H1 (cell line): ENCODE measurements around the gene GHRH. TPM values are rescaled to one million over a fixed set of nuclear protein-coding genes. Genes with fewer than 3 reads are reported as not detected.

Experiments used
- CTCF ChIA-PET: fragments of 300-600 bp; sonication (Branson Sonifier 250); formaldehyde crosslinking; loops from one replicate; lab custom pipeline; 2021; ENCODE audit not compliant: partially characterized antibody; lab: Charles Lee
- POLR2A ChIA-PET: fragments of 300-600 bp; sonication (Branson Sonifier 250); formaldehyde crosslinking; loops from one replicate; lab custom pipeline; 2021; ENCODE audit warnings: inconsistent platforms; ENCODE audit not compliant: partially characterized antibody; lab: Charles Lee
- DNase-seq, 2 experiments: peaks; one replicate each; pipeline versions ENCODE4 v3.0.0 to v3.0.0-alpha.2; 2010 to 2022; ENCODE audit warnings: low spot score in 2 of 2, low read depth in 1 of 2, mixed read lengths in 1 of 2
- FAIRE-seq: peaks from 2 replicates; lab custom pipeline; 2011; peaks lifted over from hg19 to GRCh38; lab: Jason Lieb, UNC
- H2AFZ ChIP-seq: 2 replicates; pipeline ENCODE4 v1.8.1; 2012; ENCODE audit warnings: low read length, inconsistent platforms
- H2AK5ac ChIP-seq: 2 replicates; pipeline ENCODE4 v1.6.1; 2013; ENCODE audit warnings: low read depth, low read length
- H2BK120ac ChIP-seq: replicated peaks from 2 replicates; pipeline ENCODE3; 2013; ENCODE audit warnings: low read depth, low read length, inconsistent platforms
- H2BK12ac ChIP-seq: 2 replicates; pipeline ENCODE4 v1.6.1; 2013; ENCODE audit warnings: low read depth, low read length
- H2BK15ac ChIP-seq: 2 replicates; pipeline ENCODE4 v1.6.1; 2013; ENCODE audit warnings: low read length
- H2BK20ac ChIP-seq: 2 replicates; pipeline ENCODE4 v1.6.1; 2013; ENCODE audit warnings: low read length
- H2BK5ac ChIP-seq: 2 replicates; pipeline ENCODE4 v1.6.1; 2013; ENCODE audit warnings: low read depth, low read length
- H3K14ac ChIP-seq: 2 replicates; pipeline ENCODE4 v1.6.1; 2013; ENCODE audit warnings: inconsistent platforms; ENCODE audit not compliant: insufficient read length
- H3K18ac ChIP-seq: 2 replicates; pipeline ENCODE4 v1.6.1; 2013; ENCODE audit warnings: low read length; ENCODE audit errors: extremely low read depth
- H3K23ac ChIP-seq: 2 replicates; pipeline ENCODE4 v1.6.1; 2013; ENCODE audit warnings: inconsistent platforms; ENCODE audit not compliant: insufficient read length
- H3K23me2 ChIP-seq: 2 replicates; pipeline ENCODE4 v1.6.1; 2013; ENCODE audit warnings: low read depth, low read length
- H3K27ac ChIP-seq: 2 replicates; pipeline ENCODE4 v1.6.1; 2011; ENCODE audit warnings: low read depth, low read length, inconsistent platforms
- H3K27me3 ChIP-seq, 4 experiments: replicated peaks in 1 of 4; 1 replicate in 1 of 4; 2 replicates in 3 of 4; pipeline versions ENCODE4 v1.6.1 to v1.8.1; 2011 to 2013; ENCODE audit warnings: low read length in 3 of 4, mild to moderate bottlenecking in 3 of 4, inconsistent platforms in 2 of 4, mixed read lengths in 2 of 4, moderate library complexity in 1 of 4; ENCODE audit not compliant: control insufficient read depth in 3 of 4, insufficient read depth in 3 of 4; ENCODE audit errors: extremely low read depth in 1 of 4
- H3K36me3 ChIP-seq, 4 experiments: 2 replicates each; pipeline versions ENCODE4 v1.6.1 to v1.8.1; 2011 to 2013; ENCODE audit warnings: mild to moderate bottlenecking in 4 of 4, low read length in 3 of 4, moderate library complexity in 2 of 4, control low read depth in 1 of 4, inconsistent platforms in 1 of 4; ENCODE audit not compliant: insufficient read depth in 4 of 4, control insufficient read depth in 2 of 4
- H3K4ac ChIP-seq: replicated peaks from 2 replicates; pipeline ENCODE3; 2013; ENCODE audit warnings: low read length, low read depth, mixed read lengths, inconsistent platforms; ENCODE audit not compliant: insufficient read length
- H3K4me1 ChIP-seq, 4 experiments: replicated peaks in 1 of 4; 1 replicate in 1 of 4; 2 replicates in 3 of 4; pipeline versions ENCODE4 v1.6.1 to v1.8.1; 2011 to 2013; ENCODE audit warnings: low read length in 3 of 4, inconsistent platforms in 2 of 4, mixed read lengths in 1 of 4; ENCODE audit not compliant: insufficient read depth in 4 of 4, control insufficient read depth in 3 of 4
- H3K4me2 ChIP-seq, 2 experiments: 2 replicates each; pipeline versions ENCODE4 v1.6.1 to v1.8.1; 2011 to 2013; ENCODE audit warnings: low read depth in 2 of 2, low read length in 2 of 2, control low read depth in 1 of 2, inconsistent platforms in 1 of 2, mild to moderate bottlenecking in 1 of 2; ENCODE audit not compliant: insufficient read depth in 1 of 2
- H3K4me3 ChIP-seq, 4 experiments: fragments of 200-600, 300-600 bp in 1 of 4; sonication (generic), shearing (Covaris generic), sonication (Bioruptor Twin) in 1 of 4; 2 replicates each; pipeline versions ENCODE4 v1.5.1 to v1.8.1; 2011 to 2016; ENCODE audit warnings: low read length in 4 of 4, low read depth in 3 of 4, control low read depth in 2 of 4, inconsistent platforms in 2 of 4, mild to moderate bottlenecking in 2 of 4, mixed read lengths in 1 of 4, moderate library complexity in 1 of 4; ENCODE audit not compliant: insufficient read depth in 2 of 4; ENCODE audit errors: extremely low read depth in 1 of 4
- H3K56ac ChIP-seq: replicated peaks from 2 replicates; pipeline ENCODE3; 2013; ENCODE audit warnings: low read depth, mild to moderate bottlenecking, mixed read lengths, low read length, inconsistent platforms; ENCODE audit not compliant: insufficient read length
- H3K79me1 ChIP-seq: 2 replicates; pipeline ENCODE4 v1.6.1; 2013; ENCODE audit warnings: low read depth, low read length, control low read depth
- H3K79me2 ChIP-seq, 2 experiments: 2 replicates each; pipeline versions ENCODE4 v1.6.1 to v1.8.1; 2012 to 2013; ENCODE audit warnings: low read length in 2 of 2, mild to moderate bottlenecking in 2 of 2, inconsistent platforms in 1 of 2; ENCODE audit not compliant: insufficient read depth in 2 of 2, control insufficient read depth in 1 of 2
- H3K9ac ChIP-seq, 4 experiments: replicated peaks in 1 of 4; 1 replicate in 1 of 4; 2 replicates in 3 of 4; pipeline versions ENCODE4 v1.6.1 to v1.8.1; 2011 to 2013; ENCODE audit warnings: low read depth in 3 of 4, low read length in 3 of 4, control low read depth in 2 of 4, mild to moderate bottlenecking in 2 of 4, moderate library complexity in 2 of 4, inconsistent platforms in 1 of 4; ENCODE audit errors: extremely low read depth in 1 of 4
- H3K9me3 ChIP-seq, 2 experiments: 2 replicates each; pipeline versions ENCODE4 v1.6.1 to v1.8.1; 2012 to 2013; ENCODE audit warnings: mild to moderate bottlenecking in 2 of 2, moderate library complexity in 2 of 2, control low read depth in 1 of 2, inconsistent platforms in 1 of 2, low read depth in 1 of 2, low read length in 1 of 2, mixed read lengths in 1 of 2; ENCODE audit not compliant: insufficient read depth in 2 of 2
- H4K20me1 ChIP-seq, 2 experiments: replicated peaks in 1 of 2; 2 replicates each; pipeline versions ENCODE3 to v1.8.1; 2011 to 2013; ENCODE audit warnings: inconsistent platforms in 2 of 2, low read length in 2 of 2, mild to moderate bottlenecking in 1 of 2; ENCODE audit not compliant: insufficient read depth in 2 of 2, control insufficient read depth in 1 of 2
- H4K5ac ChIP-seq: 2 replicates; pipeline ENCODE4 v1.6.1; 2013; ENCODE audit warnings: low read length, low read depth, mixed read lengths, inconsistent platforms; ENCODE audit not compliant: insufficient read length
- H4K8ac ChIP-seq: 2 replicates; pipeline ENCODE4 v1.8.0; 2013; ENCODE audit warnings: mild to moderate bottlenecking, moderate library complexity, low read length, inconsistent platforms; ENCODE audit not compliant: insufficient read depth; ENCODE audit errors: extremely low read depth
- H4K91ac ChIP-seq: replicated peaks from 2 replicates; pipeline ENCODE3; 2013; ENCODE audit warnings: low read length, mixed read lengths, inconsistent platforms; ENCODE audit not compliant: insufficient read length
- BCL11A ChIP-seq, 2 experiments: IDR thresholded peaks; one replicate each; pipeline ENCODE4 v1.6.1; 2011; ENCODE audit warnings: low read depth in 2 of 2, low read length in 2 of 2, mild to moderate bottlenecking in 2 of 2
- CHD2 ChIP-seq: IDR thresholded peaks from 2 replicates; pipeline ENCODE4 v1.6.1; 2012; ENCODE audit warnings: low read length, improper control_type of control experiment
- CTBP2 ChIP-seq: IDR thresholded peaks from 2 replicates; pipeline ENCODE4 v1.7.0; 2011; ENCODE audit warnings: borderline replicate concordance, mild to moderate bottlenecking, moderate library complexity, mixed read lengths, low read length; ENCODE audit not compliant: insufficient read depth, insufficient read length
- E2F6 ChIP-seq: IDR thresholded peaks from 2 replicates; pipeline ENCODE4 v1.6.1; 2012; ENCODE audit warnings: inconsistent platforms
- KDM1A ChIP-seq: fragments of 200-600, 300-600 bp; sonication (generic); IDR thresholded peaks from 2 replicates; pipeline ENCODE4 v1.7.1; 2016; ENCODE audit warnings: mild to moderate bottlenecking, low read length, borderline replicate concordance
- KDM5A ChIP-seq: fragments of 200-600 bp; IDR thresholded peaks from 2 replicates; pipeline ENCODE4 v1.7.1; 2012; ENCODE audit warnings: mild to moderate bottlenecking, low read length, inconsistent platforms, mixed read lengths
- NRF1 ChIP-seq: IDR thresholded peaks from 2 replicates; pipeline ENCODE4 v1.6.1; 2011; ENCODE audit warnings: mild to moderate bottlenecking, low read depth, low read length, improper control_type of control experiment
- RNF2 ChIP-seq: fragments of 200-900, 300-1000 bp; sonication (generic); IDR thresholded peaks from 2 replicates; pipeline ENCODE4 v1.7.1; 2016; ENCODE audit warnings: borderline replicate concordance, low read depth, mild to moderate bottlenecking, antibody characterized with exemption, low read length; ENCODE audit not compliant: poor library complexity, severe bottlenecking; ENCODE audit errors: missing control alignments
- RXRA ChIP-seq: IDR thresholded peaks from 2 replicates; pipeline ENCODE4 v1.6.1; 2011; ENCODE audit warnings: low read depth, mild to moderate bottlenecking, low read length, moderate library complexity; ENCODE audit not compliant: insufficient read depth
- SIRT6 ChIP-seq: IDR thresholded peaks from one replicate; pipeline ENCODE4 v1.7.1; 2012; ENCODE audit warnings: low read length, inconsistent platforms
- SRF ChIP-seq: IDR thresholded peaks from 2 replicates; pipeline ENCODE4 v1.6.1; 2011; ENCODE audit warnings: mild to moderate bottlenecking, low read depth, low read length, moderate library complexity
- TAF1 ChIP-seq: IDR thresholded peaks from 2 replicates; pipeline ENCODE4 v1.6.1; 2011; ENCODE audit warnings: mild to moderate bottlenecking, low read depth, low read length
- TEAD4 ChIP-seq: IDR thresholded peaks from 2 replicates; pipeline ENCODE4 v1.6.1; 2012; ENCODE audit warnings: low read depth, low read length, inconsistent platforms, mixed read lengths
- YY1 ChIP-seq: IDR thresholded peaks from 2 replicates; pipeline ENCODE4 v1.6.1; 2011; ENCODE audit warnings: low read depth, mild to moderate bottlenecking, low read length
- WGBS, 2 experiments: shearing (Covaris generic) in 1 of 2; methylation state at CpG; one replicate each; pipeline versions ENCODE4 v1.1.6 to v1.1.7; 2013 to 2015; ENCODE audit warnings: low lambda C conversion rate in 2 of 2, mixed read lengths in 2 of 2, inconsistent platforms in 1 of 2, low coverage in 1 of 2, missing lambda C conversion rate in 1 of 2; ENCODE audit not compliant: insufficient replicate concordance in 2 of 2, insufficient coverage in 1 of 2, insufficient read length in 1 of 2; ENCODE audit errors: extremely low coverage in 1 of 2, missing lambda C conversion rate in 1 of 2; 5-methylcytosine and 5-hydroxymethylcytosine counted together
- polyA plus RNA-seq, 7 experiments: library from polyadenylated mRNA; depleted of rRNA in 3 of 7; stranded (reverse) in 5 of 7; unstranded in 2 of 7; fragments of >200 nt in 5 of 7; fragments of 200-250 nt in 2 of 7; gene quantifications; 1 replicate in 5 of 7; 2 replicates in 1 of 7; 4 replicates in 1 of 7; pipeline versions ENCODE4 v1.2.1 to v1.2.3, GENCODE V29; 2011 to 2013; ENCODE audit warnings: missing spikeins in 2 of 7, mixed read lengths in 2 of 7
- total RNA-seq: library from RNA; stranded (reverse); fragmentation: NEBNext Ultra II Directional; extraction: Animal tissue kit (Norgen Biotek cat#: 25700); gene quantifications from 2 replicates; pipeline ENCODE4 v1.2.1, GENCODE V29; 2021

Gene GHRH
- total and polyA plus RNA-seq, 2 of the 8 experiments (the other 6 are each of a cell fraction or from before 2014, with no cell fraction given): not detected

- no peaks in the 10 kb centered on the region for H3K36me3 ChIP-seq
- H4K20me1 ChIP-seq: no peaks in the 10 kb centered on the region
- H3K9me3 ChIP-seq: no peaks in the 10 kb centered on the region
- no peak overlapping the region for H3K9ac ChIP-seq
- H3K27me3 ChIP-seq: no peaks in the 10 kb centered on the region
- no peak overlapping the region for H3K14ac ChIP-seq
- H2BK15ac ChIP-seq: no peak overlapping the region
- no peak overlapping the region for H4K8ac ChIP-seq
- ChIA-PET CTCF (interaction anchor here (0.7 to 3.5 kb wide), 14 partner anchors 10 to 258 kb away, joined by 3 to 21 read pairs (median 4); partner anchors contain the start of gene MANBAL), POLR2A (interaction anchor here (1.1 to 1.6 kb wide), 4 partner anchors 12 to 120 kb away, joined by 3 to 6 read pairs (median 3); partner anchors contain the start of gene MANBAL)
- DNase-seq: no peak
- H3K79me2 ChIP-seq: no peaks in the 10 kb centered on the region
- H3K56ac ChIP-seq: no peak overlapping the region
- no peak overlapping the region for H3K4ac ChIP-seq
- H3K4me2 ChIP-seq: no peak overlapping the region
- H3K23me2 ChIP-seq: no peaks in the 10 kb centered on the region
- H2BK5ac ChIP-seq: no peak overlapping the region
- no peak overlapping the region for H4K91ac ChIP-seq
- H2BK12ac ChIP-seq: no peak overlapping the region
- no peak overlapping the region for H3K18ac ChIP-seq
- no peak overlapping the region for H4K5ac ChIP-seq
- peaks cover 0 to 13% (median 0%) of the 10 kb centered on the region in 4 experiments; a peak in 2 of 7 replicates for H3K4me1 ChIP-seq
- no peak overlapping the region for H3K4me3 ChIP-seq
- no peak for FAIRE-seq
- 95% methylated on average over 2 of the region's 2 CpGs; no CpG with 5 or more reads in 1 of the 2 experiments for WGBS, 2 experiments
- no peak overlapping the region for H2BK20ac ChIP-seq
- H3K23ac ChIP-seq: no peak overlapping the region
- no peak overlapping the region for H2AK5ac ChIP-seq
- H2AFZ ChIP-seq: peak overlapping the region; percentile 36; the same call in 1 of the 2 replicates
- H3K27ac ChIP-seq: no peak overlapping the region
- no peak overlapping the region for H2BK120ac ChIP-seq
- no peaks in the 10 kb centered on the region for H3K79me1 ChIP-seq
- TF ChIP-seq SRF (no peak), YY1 (no peak), TEAD4 (no peak), KDM1A (no peak), TAF1 (no peak), BCL11A (IDR thresholded peaks at IDR 0.05; ENCODE audit: low read depth in 2 of 2, low read length in 2 of 2) (no peak), KDM5A (no peak), CTBP2 (no peak), RNF2 (no peak), E2F6 (no peak), SIRT6 (no peak), CHD2 (no peak), NRF1 (no peak), RXRA (no peak)
These were observed 15.6 kb upstream of the GHRH start for GRCh38 chr20:37277253-37277593.
